GM20000 (cell line): ENCODE results near the gene COMT.

Experiments used
- DNase-seq: peaks from one replicate; pipeline ENCODE4 v3.0.0; 2012; ENCODE audit warnings: low spot score
- TF ChIP-seq, protein P1 (sequence below): IDR thresholded peaks from 2 replicates; pipeline ENCODE4 v1.5.1; 2012; ENCODE audit warnings: mild to moderate bottlenecking, control low read depth; ENCODE audit errors: extremely low read depth, missing control alignments

The COMT gene

DNA sequence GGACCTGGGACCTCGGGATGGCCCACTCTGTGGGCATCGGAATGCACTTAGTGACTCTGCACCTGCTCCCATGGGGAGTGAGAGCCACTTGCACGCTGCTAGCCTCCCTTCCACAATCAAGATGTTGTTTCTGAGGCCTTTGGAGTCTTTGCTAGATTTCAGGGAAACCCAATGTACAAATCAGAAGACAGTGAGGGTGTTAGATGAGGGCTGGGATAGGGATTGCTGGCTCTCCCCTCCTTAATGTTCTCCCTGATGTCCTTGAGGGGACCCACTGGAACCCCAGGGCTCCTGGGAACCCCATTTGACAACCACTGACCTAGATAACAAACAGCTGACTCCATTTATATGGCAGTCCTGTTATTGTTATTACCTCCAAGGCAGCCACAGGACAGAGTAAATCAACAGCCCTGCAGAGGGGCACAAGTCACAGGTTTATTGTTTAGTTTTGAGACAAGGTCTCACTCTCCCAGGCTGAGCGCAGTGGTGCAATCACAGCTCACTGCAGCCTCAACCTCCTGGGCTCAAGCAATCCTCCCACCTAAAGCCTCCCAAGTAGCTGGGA is 31.3 kb upstream of the COMT start:
- no peak for DNase-seq

DNA sequence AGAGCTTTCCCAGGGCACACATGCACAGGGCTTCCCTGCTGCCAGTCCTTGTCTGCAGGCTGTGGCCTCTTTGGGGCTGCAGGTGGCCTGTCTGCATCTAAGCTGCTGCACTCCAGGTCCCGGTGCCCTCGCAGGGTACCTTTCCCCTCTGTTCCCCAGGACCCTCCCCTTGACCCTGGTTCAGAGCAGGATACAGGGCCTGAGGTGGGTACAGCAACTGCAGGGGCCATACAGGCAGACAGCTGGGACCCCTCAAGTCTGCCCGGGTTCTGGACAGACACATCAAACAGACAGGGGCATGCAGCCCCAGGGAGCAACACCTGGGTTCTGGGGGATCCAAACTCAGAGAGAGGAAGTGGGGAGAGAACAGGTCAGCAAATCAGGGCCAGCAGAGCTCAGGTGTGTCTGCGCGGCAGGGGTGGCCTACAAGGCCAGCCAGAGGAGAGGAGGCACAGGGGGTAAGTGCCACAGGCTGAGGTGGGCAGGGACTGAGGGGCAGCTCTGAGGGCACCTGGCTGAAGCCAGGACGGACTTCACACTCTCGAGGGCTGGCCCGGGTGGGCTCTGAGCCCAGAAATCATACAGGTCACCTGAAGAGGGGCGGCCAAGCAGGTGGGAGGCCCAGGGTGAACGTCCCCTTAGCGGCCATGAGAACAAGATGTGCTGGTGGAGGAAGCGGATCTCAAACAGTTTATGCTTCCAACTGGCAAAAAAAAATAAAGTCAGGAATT is 29.9 kb upstream of the COMT start:
- TF ChIP-seq, protein P1, sequence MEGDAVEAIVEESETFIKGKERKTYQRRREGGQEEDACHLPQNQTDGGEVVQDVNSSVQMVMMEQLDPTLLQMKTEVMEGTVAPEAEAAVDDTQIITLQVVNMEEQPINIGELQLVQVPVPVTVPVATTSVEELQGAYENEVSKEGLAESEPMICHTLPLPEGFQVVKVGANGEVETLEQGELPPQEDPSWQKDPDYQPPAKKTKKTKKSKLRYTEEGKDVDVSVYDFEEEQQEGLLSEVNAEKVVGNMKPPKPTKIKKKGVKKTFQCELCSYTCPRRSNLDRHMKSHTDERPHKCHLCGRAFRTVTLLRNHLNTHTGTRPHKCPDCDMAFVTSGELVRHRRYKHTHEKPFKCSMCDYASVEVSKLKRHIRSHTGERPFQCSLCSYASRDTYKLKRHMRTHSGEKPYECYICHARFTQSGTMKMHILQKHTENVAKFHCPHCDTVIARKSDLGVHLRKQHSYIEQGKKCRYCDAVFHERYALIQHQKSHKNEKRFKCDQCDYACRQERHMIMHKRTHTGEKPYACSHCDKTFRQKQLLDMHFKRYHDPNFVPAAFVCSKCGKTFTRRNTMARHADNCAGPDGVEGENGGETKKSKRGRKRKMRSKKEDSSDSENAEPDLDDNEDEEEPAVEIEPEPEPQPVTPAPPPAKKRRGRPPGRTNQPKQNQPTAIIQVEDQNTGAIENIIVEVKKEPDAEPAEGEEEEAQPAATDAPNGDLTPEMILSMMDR: no peak
- DNase-seq: no peak

More for the DNA sequence above, 31.3 kb upstream of the COMT start:
- TF ChIP-seq, protein P1: no peak

DNA sequence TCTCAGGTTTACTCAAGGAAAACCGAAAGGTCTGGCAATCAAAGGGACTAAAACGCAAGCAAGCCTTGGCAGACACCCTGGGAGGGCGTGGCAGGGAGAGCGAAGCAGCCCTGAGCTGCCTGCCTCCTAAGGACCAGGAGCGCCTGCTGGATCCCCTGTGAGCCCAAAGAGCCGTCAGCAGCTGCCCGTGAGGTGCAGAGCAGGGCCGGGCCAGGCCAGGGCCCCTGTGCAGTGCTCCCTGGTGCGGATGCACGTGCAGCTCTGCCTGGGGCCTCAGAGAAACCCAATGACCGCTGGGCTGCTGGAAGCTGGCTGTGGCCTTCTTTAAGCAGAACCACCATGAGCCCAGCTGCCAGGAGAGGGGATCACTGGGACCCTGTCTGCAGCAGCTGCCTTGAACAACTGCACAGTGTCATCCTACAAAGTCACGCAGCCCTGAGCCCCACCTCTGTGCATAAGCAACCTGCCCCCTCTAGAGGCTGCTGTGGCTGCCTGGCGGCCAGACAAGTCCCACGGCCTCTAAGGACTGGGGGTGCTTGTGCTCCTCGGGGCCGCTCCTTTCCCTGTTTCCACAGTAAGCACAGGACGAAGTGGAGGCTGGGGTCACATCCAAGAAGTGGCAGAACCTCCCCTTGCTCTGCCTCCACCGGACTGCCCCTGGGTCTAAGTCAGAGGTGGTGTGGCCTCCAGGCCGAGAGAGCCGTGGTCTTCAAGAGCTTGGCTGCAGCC is 29.1 kb upstream of the COMT start:
- TF ChIP-seq, protein P1: no peak
- no peak for DNase-seq

DNA sequence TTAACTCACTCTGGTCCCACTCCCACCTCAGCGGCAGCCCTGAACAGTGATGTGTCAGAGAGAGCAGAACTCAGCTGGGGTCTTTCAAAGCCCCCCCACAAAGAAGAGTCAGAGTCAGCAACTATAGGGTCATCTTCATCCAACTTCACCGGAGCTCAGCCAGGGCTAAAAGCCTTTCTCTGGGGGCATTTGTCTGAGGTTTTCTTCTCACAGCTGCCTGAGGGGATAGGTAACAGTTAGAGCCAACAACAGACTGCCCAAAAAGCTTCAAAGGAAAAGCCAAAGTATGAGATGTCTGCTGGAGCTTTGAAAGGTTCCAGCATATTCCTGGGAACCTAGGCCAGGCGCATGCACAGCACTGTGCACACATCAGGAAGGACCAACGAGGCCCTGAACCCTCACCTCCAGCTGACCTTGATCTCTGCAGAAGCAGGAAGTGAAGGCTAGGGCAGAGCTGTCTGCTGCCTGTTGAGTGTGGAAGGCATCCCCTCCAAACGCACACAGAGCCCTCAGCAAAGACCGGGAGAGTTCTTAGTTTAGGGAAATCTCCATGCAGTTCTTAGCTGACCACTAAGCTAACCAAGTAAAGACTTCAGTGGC is 28.1 kb upstream of the COMT start:
- TF ChIP-seq, protein P1: no peak
- DNase-seq: no peak

DNA sequence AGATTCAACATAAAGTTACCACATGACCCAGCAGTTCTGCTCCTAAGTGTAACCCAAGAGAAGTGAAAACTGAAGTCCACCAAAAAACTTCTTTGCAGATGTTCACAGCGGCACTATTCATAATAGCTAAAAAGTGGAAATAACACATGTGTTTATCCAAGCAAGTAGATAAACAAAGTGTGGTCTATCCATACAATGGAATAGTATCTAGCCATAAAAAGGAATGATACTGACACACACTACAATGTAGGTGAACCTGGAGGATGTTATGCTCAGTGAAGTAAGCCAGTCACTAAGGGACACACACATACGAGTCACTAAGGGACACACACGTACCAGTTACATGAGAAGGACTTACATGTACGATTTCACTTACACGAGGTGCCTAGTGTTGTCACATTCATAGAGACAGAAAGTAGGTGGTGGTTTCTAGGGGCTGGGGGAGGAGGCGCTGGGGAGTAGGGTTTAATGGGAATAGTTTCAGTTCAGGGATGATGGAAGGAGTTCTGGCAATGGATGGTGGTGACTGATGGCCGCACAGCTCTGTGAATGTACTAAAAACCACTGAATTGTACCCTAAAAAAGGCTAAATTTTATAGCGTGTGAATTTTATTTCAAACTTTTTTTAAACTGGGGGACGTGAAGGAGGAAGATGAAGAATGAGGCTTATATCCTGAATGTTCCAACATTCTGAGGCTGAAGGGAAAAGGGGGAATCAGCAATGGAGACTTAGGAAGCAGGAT is 27.2 kb upstream of the COMT start:
- TF ChIP-seq, protein P1: no peak
- no peak for DNase-seq

DNA sequence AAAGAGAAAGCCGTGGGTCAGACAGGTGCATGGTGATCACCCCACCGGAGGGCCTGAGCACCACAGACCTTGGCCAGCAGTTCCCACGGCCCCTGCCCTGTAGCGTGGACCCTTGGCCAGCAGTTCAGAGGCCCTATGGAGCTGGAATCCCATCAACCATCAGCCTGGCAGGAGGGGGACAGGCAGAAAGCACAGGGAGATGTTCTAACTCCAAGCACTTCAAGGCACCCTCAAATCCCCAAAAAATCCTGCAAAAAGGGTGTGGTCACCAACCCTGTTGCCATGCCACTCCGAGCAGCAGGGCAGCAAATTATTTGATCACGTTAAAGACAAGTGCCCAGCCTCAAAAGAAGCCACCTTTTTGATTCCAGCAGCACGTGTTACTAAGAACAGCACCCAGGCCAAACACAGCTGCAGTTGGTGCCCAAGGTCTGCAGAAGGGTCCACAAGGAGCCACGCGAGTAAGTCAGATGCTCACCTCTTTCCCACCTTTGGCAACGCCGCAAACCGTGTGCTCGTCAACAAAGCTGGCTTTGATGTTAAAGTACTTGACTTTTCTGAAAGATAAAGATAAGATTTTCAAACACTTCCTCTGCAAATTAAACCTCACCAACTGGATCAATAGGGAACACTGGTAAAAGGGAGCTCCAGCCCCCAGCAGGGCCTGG is 26.2 kb upstream of the COMT start:
- TF ChIP-seq, protein P1: no peak
- no peak for DNase-seq
